HG02642 (cell line): Measurements from ENCODE around the gene RBPMS2.

Experiments
- ATAC-seq: cut with Tn5 transposase; IDR thresholded peaks from one replicate; pipeline ENCODE4 v1.9.1; 2021; ENCODE audit warnings: mild to moderate bottlenecking; ENCODE audit not compliant: unreplicated experiment, poor library complexity

Gene RBPMS2

DNA sequence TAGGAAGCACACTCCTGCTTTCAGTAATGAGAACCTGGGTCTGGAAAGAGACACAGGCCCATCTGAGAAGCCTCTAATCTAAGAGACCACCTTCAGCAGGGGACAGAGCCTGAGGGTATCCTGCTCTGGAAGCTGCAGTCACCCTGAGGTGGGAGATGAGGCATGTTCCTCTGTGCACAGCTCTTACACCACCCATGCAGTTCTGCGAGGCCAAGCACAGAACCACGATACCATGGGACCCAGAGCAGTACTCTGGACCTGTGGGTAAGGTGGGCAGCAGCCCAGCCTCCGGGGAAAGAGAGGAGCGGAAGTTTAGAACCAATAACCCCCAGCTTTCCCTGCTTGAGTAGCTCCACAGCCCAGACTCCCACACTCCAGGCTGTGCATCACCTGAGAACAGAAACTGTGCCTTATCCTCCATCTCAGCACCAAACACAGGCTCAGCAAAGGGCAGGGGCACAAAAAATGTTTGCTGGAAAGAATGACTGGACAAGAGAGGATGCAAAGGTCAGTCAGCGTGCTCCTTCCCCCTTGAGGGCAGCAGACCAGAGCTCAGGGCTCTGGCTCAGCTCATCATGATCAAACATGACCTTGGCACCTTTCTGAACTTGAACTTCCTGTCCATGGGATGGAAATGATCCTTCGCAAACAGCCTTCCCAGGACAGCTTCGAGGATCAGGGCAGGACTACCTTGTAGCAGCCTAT is 43.1 kb downstream of the RBPMS2 start:
- ATAC-seq = no peak

DNA sequence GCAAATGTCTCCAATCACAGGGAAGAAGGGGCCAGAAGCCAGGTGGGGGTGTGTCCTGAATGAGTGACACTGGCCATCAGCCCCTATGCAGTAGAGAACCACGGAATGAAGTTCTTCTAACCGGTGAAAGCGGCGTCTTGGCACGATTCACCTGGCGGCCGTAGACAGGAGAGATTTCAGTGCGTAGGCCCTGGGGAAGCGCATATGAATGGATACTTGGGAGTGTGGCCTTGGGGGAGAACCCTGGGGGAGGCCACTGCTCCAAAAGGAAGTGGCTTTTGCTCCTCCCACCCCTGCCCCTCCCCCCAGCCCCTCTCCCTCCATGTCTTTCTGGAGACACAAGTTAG is 43.6 kb downstream of the RBPMS2 start:
- no peak for ATAC-seq

DNA sequence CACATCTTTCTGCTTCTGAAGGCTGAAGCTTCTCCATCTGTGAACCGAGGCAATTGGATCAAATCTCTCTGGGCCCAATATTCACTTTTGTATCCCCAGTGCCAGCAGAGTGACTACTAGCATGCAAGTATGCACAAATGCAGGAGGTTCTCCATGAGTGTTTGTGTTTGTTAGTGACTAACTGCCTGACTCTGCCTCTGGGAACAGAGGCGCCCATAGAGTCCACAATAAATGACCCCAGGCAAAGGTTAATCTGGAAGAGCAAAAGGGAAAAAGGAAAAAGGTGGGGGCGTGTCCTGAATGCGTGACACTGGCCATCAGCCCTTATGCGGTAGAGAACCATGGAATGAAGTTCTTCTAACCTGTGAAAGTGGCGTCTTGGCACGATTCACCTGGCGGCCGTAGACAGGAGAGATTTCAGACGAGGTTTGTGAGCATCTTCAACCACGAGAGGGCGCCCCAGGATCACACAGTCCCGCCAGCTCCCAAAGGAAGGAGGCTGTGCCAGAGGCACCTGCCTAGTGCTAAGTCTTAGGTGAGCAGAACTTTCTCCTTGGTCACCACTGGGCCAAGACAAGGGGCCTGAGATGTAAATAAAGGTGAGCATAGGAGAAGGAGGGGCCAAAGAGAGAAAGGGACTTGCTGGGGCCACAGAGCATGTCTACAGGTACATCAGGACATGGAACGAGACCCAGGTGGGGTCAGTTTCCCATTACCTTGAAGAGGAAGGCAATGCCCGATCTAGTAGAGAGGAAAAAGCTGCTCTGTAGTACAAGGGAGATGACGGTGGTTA is 44.2 kb downstream of the RBPMS2 start:
- no peak for ATAC-seq

DNA sequence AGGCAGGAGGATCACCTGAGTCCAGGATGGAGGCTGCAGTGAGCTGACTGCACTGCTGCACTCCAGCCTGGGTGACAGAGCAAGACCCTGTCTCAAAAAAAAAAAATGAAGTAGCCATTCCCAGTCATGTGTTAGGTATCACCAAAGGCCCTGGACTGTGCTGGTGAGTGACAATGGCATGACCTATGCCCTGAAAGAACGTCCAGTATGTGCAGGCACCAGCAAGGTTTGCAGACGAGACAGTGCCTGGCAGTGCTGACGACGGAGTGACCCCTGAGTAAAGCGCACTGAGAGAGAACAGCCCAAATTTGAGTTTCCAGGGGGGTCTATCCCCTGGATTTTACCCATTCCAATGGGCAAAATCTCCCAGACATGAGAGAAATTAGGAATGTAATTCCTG is 45.2 kb downstream of the RBPMS2 start:
- ATAC-seq = no peak

DNA sequence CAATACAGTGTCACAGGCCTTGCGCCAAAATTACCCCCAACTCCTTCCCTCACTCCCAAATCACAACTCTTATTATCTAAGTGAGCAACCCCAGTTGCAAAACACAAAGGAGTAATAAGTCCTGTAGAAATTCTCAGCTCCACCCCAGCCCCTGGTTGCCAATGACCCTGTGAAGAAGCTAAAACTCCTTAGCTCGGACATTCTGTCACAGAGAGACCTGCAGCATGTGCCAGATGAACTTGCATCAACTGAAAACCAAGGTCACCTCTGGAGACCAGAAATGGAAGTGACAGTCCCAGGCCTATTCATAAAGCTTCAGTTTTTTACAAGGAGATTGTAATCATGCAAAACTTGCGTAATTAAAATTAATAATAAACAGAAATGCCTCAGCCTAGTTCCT is 55.2 kb downstream of the RBPMS2 start:
- ATAC-seq = no peak

DNA sequence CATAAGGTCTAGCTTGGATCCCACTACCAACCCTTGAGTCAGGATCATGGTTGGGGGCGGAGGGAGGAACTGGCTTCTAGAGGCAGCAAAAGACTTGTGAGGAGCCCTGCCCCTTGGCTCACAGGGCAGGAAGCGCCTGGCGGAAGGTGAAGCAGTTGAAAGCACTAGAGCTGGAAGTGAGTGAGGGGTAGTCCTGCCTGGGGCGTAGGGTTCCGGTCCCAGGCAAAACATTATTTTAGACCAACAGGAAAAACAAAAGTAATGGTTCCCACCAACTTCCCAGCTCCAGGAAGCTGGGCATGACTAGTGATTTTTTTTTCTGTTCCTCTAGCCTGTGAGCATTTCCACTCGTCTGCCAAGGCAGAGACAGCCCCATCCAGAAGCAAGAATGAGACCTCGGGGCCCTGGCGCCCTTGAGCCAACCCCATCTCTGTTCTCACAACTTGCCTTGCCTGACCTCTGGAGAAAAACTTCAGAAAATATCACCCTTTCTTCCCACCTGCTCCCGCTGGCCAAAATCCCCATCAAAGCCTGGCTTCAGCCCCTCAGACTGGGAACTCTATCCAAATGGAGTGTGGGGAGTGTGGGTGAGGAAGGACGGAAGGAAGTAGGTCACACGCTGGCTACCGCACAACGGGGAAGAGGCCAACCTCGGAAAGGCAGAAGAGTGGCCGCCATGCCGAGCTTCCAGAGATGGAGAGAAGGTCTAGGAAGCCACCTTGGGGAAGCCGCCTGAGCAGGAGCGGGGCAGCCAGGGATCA is 57.5 kb downstream of the RBPMS2 start:
- ATAC-seq = no peak

DNA sequence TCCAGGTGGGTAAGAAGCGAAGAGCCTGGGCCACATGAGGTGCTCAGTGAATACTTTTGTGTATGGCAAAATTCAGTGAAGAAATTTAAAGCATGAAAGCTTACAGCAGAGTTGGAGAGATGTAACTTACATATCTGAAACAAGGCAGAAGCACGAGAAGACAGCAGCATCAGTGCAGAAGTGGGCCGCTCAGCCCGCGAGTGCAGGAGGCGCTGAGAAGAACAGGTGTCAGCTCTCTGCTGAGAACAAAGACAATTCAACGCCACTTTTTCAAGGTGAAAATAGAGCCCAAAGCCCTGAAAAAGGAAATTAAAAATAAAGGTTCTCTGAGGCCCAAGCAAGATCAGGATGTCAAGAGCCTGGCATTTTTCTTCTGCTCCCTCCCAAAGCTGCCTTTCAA is 58.3 kb downstream of the RBPMS2 start:
- no peak for ATAC-seq

DNA sequence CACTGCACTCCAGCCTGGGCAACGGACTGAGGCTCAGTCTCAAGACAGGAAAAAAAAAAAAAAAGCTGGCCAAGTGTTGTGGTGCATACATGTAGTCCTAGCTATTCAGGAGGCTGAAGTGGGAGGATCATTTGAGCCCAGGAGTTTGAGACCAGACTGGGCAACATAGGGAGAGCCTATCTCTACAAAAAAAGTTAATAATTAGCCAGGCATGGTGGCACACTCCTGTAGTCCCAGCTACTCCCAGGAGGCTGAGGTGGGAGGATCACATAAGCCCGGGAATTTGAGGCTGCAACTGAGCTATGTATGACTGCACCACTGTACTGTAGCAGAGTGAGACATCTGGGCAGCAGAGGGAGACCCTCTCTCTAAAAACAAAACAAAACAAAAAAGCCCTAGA is 58.9 kb downstream of the RBPMS2 start:
- ATAC-seq = no peak

DNA sequence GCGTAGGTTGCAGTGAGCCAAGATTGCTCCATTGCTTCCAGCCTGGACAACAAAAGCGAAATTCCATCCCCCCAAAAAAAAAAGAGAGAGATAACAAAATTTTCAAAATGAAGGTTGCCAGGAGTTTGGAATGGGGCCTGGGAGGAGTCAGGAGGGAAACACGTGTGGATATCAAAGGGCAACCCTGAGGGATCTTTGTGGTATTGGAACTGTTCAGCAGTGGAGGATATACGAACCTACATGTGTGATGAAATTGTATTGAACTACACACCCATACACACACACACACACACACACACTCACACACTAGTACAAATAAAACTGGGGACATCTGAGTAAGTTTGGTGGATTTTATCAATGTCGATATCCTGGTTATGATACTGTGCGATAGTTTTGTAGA is 61.8 kb downstream of the RBPMS2 start:
- ATAC-seq = no peak

DNA sequence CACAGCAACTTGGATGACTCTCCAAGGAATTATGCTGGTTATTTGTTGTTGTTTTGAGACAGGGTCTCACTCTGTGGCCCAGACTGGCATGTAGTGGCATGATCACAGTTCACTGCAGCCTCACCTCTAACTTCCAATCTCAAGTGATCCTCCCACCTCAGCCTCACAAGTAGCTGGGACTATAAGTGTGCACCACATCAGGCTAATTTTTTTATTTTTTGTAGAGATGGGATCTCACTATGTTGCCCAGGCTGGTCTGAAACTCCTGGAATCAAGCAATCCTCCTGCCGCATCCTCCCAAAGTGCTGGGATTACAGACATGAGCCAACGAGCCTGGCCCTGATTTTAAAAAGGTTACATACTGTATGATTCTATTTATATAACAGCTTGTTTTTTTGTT is 63.0 kb downstream of the RBPMS2 start:
- ATAC-seq = no peak

DNA sequence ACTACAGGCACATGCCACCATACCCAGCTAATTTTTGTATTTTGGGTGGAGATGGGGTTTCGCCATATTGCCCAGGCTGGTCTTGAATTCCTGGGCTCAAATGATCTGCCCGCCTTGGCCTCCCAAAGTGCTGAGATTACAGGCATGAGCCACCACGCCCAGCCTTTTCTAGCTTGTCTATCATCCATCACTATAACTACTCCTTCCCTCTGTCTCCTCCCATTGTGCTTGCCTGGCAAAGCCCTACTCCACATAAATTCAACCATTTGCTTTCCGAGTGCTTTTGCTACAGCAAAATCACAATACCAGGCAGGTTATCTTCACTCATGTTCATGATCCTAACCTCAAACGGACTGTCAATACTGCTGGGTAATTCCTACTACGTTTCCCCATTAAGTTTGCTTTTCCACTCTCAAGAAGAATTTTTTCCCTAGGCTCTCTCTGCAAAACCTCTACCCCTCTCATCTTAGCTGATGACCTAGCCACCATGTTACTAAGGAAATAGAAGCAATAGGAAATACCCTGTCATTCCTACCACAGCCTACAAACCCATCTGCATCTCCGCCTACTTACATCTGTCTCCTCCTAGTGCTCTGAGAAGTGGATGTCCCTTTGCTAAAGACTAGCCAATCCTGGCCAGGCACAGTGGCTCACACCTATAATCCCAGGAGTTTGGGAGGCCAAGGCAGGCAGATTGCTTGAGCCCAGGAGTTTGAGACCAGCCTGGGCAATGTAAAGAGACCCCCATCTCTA is 64.5 kb downstream of the RBPMS2 start:
- no peak for ATAC-seq

DNA sequence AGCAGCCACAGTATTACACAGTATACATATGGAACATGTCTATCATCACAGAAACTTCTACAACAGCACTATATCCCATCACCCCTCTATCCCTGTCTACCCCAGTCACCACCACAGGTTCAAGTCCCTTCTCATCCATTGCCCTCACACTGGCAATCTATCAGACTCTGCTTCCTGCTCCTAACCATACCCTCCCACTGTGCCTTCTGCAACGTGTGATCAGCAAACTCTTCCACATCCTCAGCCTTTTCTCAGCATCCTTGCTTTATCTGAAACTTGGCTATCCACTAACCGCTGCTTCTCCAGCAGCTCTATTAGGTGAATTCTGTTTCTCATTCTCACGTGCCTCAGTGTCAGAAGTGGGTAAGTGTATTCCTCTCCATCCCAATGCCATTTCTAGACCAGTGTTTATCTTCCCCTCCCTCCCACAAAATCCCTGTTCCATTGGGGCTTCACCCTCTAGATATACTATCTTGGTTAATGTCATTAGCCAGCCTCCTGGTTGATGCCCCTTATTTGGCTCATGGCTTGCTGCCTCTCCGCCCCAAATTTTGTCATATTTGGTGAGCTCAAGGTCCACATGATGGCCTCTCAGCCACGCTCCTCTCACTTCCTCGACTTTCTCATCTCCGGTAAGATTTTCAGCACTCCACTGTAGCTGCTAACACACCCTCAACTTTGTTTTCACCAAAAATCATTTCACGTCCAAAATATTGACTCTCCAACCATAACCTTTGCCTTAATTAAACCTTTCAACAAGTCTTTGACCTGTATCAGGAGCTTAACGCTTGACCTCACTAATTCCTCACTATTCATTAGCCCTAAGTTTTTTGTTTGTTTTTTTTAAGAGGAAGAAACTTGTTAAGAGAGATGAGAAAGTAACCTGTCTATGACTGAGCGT is 69.1 kb downstream of the RBPMS2 start:
- no peak for ATAC-seq

DNA sequence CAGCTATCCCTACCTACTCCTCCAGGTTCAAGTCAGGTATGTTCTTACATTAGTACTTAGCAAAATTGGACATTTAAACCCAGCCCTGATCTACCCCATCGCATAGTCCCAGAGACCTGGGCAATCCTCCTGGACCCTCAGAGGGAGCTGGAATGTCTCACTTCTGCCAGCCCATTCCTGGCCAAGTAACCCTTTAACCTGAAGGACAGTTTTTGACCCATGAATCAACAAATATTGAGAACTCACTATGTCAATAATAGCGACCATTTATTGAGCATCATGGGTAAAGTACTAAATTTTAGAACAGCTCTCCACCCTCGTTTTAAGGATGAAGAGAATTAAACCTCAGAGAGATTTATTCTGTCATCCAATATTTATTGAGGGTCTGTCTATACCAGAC is 70.4 kb downstream of the RBPMS2 start:
- ATAC-seq = no peak

DNA sequence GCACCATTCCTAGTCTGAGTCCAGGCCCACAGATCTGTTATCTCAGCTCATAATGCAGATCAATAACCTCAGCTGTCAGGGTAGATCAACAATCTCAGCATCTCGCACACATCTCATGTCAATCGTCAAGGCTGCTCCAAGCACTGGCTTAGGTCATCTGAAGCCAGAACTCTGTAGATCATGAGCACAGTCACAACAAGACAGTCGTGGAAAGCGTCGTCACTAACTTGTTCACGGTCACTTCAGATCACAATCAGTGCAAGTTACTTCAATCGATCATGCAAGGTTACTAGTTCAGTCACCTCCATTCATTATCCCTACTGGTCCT is 71.8 kb downstream of the RBPMS2 start:
- ATAC-seq = peak; percentile 5

DNA sequence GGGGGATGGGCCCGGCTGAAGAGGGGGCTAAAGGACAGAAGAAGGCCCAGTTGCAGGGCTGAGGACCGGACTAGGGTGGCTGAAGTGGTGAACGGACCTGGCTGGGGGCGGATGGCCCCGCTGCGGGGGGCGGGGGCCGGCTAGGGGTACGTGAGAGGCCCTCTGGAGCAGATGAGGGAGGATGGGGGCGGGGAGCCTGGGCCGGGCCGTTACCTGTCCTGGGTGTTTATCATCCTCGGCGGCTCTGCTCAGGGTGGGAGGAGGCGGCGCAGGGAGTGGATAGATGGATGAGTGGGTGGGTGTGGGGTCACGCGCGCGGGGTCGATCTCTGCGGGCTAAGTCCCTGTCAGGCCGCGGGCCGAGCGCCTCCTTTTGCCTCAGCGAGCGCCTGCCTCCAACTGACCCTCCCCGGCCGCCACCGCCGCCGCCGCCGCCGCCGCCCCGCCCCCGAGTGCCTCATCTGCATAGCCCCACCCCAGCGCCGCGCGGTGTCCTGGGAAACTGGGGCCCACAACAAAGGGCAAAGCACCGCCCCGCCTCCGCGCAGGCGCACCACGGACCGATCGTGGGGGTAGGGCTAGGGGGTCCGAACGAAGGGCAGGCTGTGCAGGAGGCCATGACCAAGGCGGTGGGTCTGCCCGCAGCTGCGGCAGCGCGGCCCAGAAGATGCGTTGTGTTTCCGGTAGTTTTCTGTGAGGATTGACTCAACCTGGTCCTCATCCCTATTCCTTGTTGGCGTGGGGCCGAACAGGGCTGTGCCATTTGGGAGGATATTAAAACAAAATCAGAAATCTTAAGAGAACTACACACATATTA is 72.4 kb downstream of the RBPMS2 start:
- peak; percentile 89 for ATAC-seq

DNA sequence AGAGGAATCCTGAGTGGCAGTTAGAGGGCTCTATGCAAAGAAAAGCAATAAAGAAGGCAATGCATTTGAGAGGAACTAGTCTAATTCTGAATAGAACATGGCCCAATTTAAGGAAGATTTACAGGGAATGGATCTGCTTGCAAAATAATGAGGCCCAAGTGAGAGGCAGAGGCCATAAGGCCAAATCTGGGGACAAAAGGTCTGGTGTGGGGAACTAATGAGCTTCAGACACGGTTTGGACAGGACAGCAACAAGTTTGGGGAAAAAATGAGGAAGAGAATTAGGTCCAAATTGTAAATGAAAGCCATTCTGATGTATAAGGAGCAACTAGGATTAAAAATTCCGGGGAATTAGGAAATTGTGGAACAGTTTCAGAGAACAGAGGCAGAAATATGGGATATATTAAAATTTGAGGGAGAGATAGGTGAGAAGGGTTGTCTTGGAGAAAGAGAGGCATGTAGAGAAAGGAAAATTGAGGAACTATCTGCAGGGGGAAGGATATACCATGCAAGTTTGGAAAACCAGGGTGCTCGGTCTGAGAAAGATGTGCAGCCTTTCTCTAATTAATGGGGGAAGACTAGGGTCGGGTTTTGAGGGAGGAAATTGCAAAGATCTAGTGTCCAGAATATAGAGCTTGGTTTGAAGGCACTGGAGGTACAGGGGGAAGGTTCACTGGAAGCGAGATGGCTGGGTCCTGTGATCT is 73.8 kb downstream of the RBPMS2 start:
- no peak for ATAC-seq

DNA sequence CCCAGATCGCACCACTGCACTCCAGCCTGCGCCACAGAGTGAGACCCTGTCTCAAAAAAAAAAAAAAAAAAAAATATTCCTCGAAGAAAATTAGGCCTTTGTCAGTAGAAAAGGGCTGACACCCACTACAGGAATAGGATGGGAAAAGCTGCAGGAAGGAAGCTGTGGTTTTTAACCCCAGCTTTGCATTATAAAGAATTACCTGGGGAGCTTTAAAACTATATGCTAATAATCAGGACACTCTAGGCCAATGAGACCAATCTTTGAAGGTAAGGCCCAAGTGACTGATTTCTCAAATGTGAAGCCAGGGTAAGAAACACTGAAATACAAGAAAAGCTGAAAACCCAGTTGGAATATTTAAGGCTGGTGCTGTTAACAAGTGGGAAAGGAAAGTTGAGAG is 74.3 kb downstream of the RBPMS2 start:
- no peak for ATAC-seq

DNA sequence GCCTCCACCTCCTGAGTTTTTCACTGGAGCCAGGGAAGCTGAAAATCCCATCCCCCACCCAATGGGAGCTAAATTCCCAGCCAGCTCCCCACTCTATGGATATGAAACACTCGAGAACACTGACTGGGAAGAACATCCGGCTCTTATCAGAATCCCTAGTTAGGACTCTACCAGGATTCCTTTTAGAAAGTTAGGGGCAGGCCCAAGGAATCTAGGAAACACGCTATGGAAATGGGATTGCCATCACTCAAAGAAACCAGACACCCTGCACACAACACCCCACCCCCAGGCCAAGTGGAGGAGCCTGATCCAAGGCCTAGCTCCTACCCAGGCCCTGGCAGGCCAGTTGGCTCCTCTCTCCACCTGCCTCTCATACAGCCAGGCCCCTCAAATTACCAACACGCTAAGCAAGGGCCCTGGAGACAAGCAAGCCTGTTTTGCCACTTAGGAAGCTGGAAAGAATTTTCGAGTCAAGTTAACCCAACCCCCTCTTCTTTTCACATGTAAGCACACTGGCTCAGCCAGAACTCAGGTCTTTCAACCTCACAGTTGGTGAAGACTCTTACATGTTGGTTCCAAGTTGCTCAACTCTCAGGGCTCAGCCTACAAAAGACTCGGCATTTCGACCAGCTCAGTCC is 75.5 kb downstream of the RBPMS2 start:
- no peak for ATAC-seq
